ENCODE data around the gene PRSS36. TPM values are rescaled to one million over a fixed set of nuclear protein-coding genes. Genes with fewer than 3 reads are reported as not detected.

Gene PRSS36
- total RNA-seq, 1 experiment from 2014 or later = 1.3 TPM

- ChIA-PET CTCF (interaction anchor here (0.5 to 3.0 kb wide), 64 partner anchors 8 to 731 kb away, joined by 3 to 58 read pairs (median 5); partner anchors contain the start of genes ARMC5, BCKDK, DCTPP1 and FUS), POLR2A (interaction anchor here (0.6 to 2.7 kb wide), 9 partner anchors 12 to 100 kb away, joined by 3 to 37 read pairs (median 6); partner anchors contain the start of genes FUS, KAT8, PYCARD and ZNF646)
- no peaks in the 10 kb centered on the region for H3K36me3 Mint-ChIP-seq
- peak; percentile 91 for ATAC-seq
- H3K9me3 Mint-ChIP-seq = no peaks in the 10 kb centered on the region
- H3K27me3 Mint-ChIP-seq (ENCODE audit: low read depth) = peaks cover 41% of the 10 kb centered on the region
- H3K4me3 Mint-ChIP-seq = peak overlapping the region; percentile 63
- peak; percentile 100 for DNase-seq (ENCODE audit: low spot score)
- peaks cover 33% of the 10 kb centered on the region for H3K4me1 Mint-ChIP-seq
- peak overlapping the region; percentile 91 for H3K27ac Mint-ChIP-seq
- TF ChIP-seq KAT7 (CRISPR knock-in tag; IDR thresholded peaks at IDR 0.05; ENCODE audit: borderline replicate concordance) (peak; percentile 95; the same call in 1 of the 2 replicates), ZNF416 (CRISPR knock-in tag; IDR thresholded peaks at IDR 0.05) (no peak), RELA (CRISPR knock-in tag; IDR thresholded peaks at IDR 0.05; ENCODE audit: borderline replicate concordance) (peak; percentile 88), ZNF121 (CRISPR knock-in tag; IDR thresholded peaks at IDR 0.05) (no peak), GABPB1 (CRISPR knock-in tag; IDR thresholded peaks at IDR 0.05) (peak; percentile 40; the same call in 1 of the 2 replicates), ZNF281 (CRISPR knock-in tag; IDR thresholded peaks at IDR 0.05) (no peak), CREM (CRISPR knock-in tag; IDR thresholded peaks at IDR 0.05) (peak; percentile 78; the same call in 1 of the 2 replicates), NR2C2 (CRISPR knock-in tag; IDR thresholded peaks at IDR 0.05) (peak; percentile 70; the same call in 1 of the 2 replicates), MXD4 (CRISPR knock-in tag; IDR thresholded peaks at IDR 0.05; ENCODE audit: borderline replicate concordance) (no peak), SMAD3 (CRISPR knock-in tag; IDR thresholded peaks at IDR 0.05; ENCODE audit: borderline replicate concordance) (no peak; the same call in 1 of the 2 replicates), NFYB (CRISPR knock-in tag; conservative IDR thresholded peaks at IDR 0.05; ENCODE audit: low read depth) (peak; percentile 53; the same call in 1 of the 2 replicates), ELF4 (CRISPR knock-in tag; IDR thresholded peaks at IDR 0.05; ENCODE audit: low read depth) (0 out of 2 replicates have a peak, but pooled peaks have one; percentile 58), MYBL2 (CRISPR knock-in tag; IDR thresholded peaks at IDR 0.05) (0 out of 2 replicates have a peak, but pooled peaks have one; percentile 46), NR3C1 (CRISPR knock-in tag; conservative IDR thresholded peaks at IDR 0.05; ENCODE audit: low read depth) (peak; percentile 90; the same call in 1 of the 2 replicates), E2F1 (CRISPR knock-in tag; IDR thresholded peaks at IDR 0.05) (peak; percentile 83; the same call in 1 of the 2 replicates), ZSCAN18 (CRISPR knock-in tag; IDR thresholded peaks at IDR 0.05) (no peak), CTCF (IDR thresholded peaks at IDR 0.05) (peak; percentile 94), SMAD4 (CRISPR knock-in tag; IDR thresholded peaks at IDR 0.05) (peak; percentile 90; the same call in 1 of the 2 replicates)
- TF ChIP-seq, protein P1, sequence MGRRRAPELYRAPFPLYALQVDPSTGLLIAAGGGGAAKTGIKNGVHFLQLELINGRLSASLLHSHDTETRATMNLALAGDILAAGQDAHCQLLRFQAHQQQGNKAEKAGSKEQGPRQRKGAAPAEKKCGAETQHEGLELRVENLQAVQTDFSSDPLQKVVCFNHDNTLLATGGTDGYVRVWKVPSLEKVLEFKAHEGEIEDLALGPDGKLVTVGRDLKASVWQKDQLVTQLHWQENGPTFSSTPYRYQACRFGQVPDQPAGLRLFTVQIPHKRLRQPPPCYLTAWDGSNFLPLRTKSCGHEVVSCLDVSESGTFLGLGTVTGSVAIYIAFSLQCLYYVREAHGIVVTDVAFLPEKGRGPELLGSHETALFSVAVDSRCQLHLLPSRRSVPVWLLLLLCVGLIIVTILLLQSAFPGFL (CRISPR knock-in tag; IDR thresholded peaks at IDR 0.05; ENCODE audit: borderline replicate concordance) = peak; percentile 68; the same call in 1 of the 2 replicates
- TF ChIP-seq, protein P2, sequence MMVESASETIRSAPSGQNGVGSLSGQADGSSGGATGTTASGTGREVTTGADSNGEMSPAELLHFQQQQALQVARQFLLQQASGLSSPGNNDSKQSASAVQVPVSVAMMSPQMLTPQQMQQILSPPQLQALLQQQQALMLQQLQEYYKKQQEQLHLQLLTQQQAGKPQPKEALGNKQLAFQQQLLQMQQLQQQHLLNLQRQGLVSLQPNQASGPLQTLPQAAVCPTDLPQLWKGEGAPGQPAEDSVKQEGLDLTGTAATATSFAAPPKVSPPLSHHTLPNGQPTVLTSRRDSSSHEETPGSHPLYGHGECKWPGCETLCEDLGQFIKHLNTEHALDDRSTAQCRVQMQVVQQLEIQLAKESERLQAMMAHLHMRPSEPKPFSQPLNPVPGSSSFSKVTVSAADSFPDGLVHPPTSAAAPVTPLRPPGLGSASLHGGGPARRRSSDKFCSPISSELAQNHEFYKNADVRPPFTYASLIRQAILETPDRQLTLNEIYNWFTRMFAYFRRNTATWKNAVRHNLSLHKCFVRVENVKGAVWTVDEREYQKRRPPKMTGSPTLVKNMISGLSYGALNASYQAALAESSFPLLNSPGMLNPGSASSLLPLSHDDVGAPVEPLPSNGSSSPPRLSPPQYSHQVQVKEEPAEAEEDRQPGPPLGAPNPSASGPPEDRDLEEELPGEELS (CRISPR knock-in tag; IDR thresholded peaks at IDR 0.05) = peak; percentile 97
- TF ChIP-seq, protein P3, sequence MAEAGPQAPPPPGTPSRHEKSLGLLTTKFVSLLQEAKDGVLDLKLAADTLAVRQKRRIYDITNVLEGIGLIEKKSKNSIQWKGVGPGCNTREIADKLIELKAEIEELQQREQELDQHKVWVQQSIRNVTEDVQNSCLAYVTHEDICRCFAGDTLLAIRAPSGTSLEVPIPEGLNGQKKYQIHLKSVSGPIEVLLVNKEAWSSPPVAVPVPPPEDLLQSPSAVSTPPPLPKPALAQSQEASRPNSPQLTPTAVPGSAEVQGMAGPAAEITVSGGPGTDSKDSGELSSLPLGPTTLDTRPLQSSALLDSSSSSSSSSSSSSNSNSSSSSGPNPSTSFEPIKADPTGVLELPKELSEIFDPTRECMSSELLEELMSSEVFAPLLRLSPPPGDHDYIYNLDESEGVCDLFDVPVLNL (CRISPR knock-in tag; IDR thresholded peaks at IDR 0.05; ENCODE audit: borderline replicate concordance, low read depth) = peak; percentile 87
- TF ChIP-seq, protein P4, sequence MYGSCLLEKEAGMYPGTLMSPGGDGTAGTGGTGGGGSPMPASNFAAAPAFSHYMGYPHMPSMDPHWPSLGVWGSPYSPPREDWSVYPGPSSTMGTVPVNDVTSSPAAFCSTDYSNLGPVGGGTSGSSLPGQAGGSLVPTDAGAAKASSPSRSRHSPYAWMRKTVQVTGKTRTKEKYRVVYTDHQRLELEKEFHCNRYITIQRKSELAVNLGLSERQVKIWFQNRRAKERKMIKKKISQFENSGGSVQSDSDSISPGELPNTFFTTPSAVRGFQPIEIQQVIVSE (CRISPR knock-in tag; IDR thresholded peaks at IDR 0.05; ENCODE audit: borderline replicate concordance) = no peak
Observed at GRCh38 chr16:31142109-31143010, 7.5 kb downstream of the PRSS36 start.
